Lower leg skin (tissue), 4 donors: Measurements from ENCODE around the gene SPOCK1. TPM values are rescaled to one million over a fixed set of nuclear protein-coding genes. Genes with fewer than 3 reads are reported as not detected.

Experiments used
- DNase-seq, 2 donors: peaks; one replicate each; pipeline ENCODE4 v3.0.0-alpha.2; 2019; ENCODE audit warnings: low spot score in 2 of 2
- H3K4me3 ChIP-seq: fragments of 200-600 bp; sonication (generic); 2 replicates; pipeline ENCODE4 v1.5.1; 2017; ENCODE audit warnings: mild to moderate bottlenecking, low read depth; ENCODE audit not compliant: poor library complexity, severe bottlenecking
- CTCF ChIP-seq, 3 donors: fragments of 450-650 bp; IDR thresholded peaks; one replicate each; pipeline ENCODE4 v1.5.1; 2016; ENCODE audit warnings: antibody characterized with exemption in 3 of 3, mild to moderate bottlenecking in 3 of 3, moderate library complexity in 2 of 3
- POLR2A ChIP-seq, 2 donors: fragments of 450-650 bp; IDR thresholded peaks; one replicate each; pipeline ENCODE4 v1.6.1; 2016 to 2017; ENCODE audit warnings: antibody characterized with exemption in 2 of 2, mild to moderate bottlenecking in 1 of 2, moderate library complexity in 1 of 2
- WGBS, 2 donors: methylation state at CpG; one replicate each; pipeline ENCODE4 v1.1.5; 2018; 5-methylcytosine and 5-hydroxymethylcytosine counted together
- intact Hi-C: fragments of 100-400 bp; cut with DNase I; formaldehyde crosslinking; loops from one replicate; pipeline ENCODE4 v1.15.0; 2023; ENCODE audit warnings: low total_unique reads
- total RNA-seq, 4 donors: library from RNA; depleted of rRNA; stranded (reverse); fragments of >200 nt; gene quantifications; one replicate each; pipeline ENCODE4 v1.1.0, GENCODE V29; 2016

SPOCK1 gene
- total RNA-seq, 4 donors from 2014 or later: 7.9 to 21.5 (median 11.7) TPM

GRCh38 chr5:137115152-137115551, 384.0 kb downstream of the SPOCK1 start:
- TF ChIP-seq POLR2A (IDR thresholded peaks at IDR 0.05) (no peak), CTCF (IDR thresholded peaks at IDR 0.05) (no peak)
- WGBS, 2 donors: 81 to 87% methylated on average over 6 of the region's 6 CpGs
- intact Hi-C loops: loop anchor here (10.0 kb wide), 1 partner anchor 1280 kb away; no protein-coding TSS in a partner anchor
- no peak for DNase-seq
- H3K4me3 ChIP-seq: no peak overlapping the region

- TF ChIP-seq POLR2A (IDR thresholded peaks at IDR 0.05) (no peak), CTCF (IDR thresholded peaks at IDR 0.05) (no peak)
- no peak overlapping the region for H3K4me3 ChIP-seq
- DNase-seq: no peak
- WGBS, 2 donors: 51 to 57% methylated on average over 2 of the region's 2 CpGs
- intact Hi-C loops: loop anchor here (10.0 kb wide), 1 partner anchor 1280 kb away; no protein-coding TSS in a partner anchor
Measured at GRCh38 chr5:137114529-137114928, 384.6 kb downstream of the SPOCK1 start.

GRCh38 chr5:137113939-137114338, 385.2 kb downstream of the SPOCK1 start:
- DNase-seq: no peak
- no peak overlapping the region for H3K4me3 ChIP-seq
- 67 to 76% methylated on average over 3 of the region's 3 CpGs for WGBS, 2 donors
- intact Hi-C loops: loop anchor here (10.0 kb wide), 1 partner anchor 1281 kb away; no protein-coding TSS in a partner anchor
- TF ChIP-seq CTCF (IDR thresholded peaks at IDR 0.05) (no peak), POLR2A (IDR thresholded peaks at IDR 0.05) (no peak)

GRCh38 chr5:137113161-137113560, 386.0 kb downstream of the SPOCK1 start:
- 67 to 68% methylated on average over 7 of the region's 7 CpGs for WGBS, 2 donors
- intact Hi-C loops: loop anchor here (10.0 kb wide), 1 partner anchor 1282 kb away; no protein-coding TSS in a partner anchor
- H3K4me3 ChIP-seq: no peak overlapping the region
- TF ChIP-seq POLR2A (IDR thresholded peaks at IDR 0.05) (no peak), CTCF (IDR thresholded peaks at IDR 0.05) (no peak)
- DNase-seq: no peak

- no peak overlapping the region for H3K4me3 ChIP-seq
- intact Hi-C loops: no loop called here
- TF ChIP-seq POLR2A (IDR thresholded peaks at IDR 0.05) (no peak), CTCF (IDR thresholded peaks at IDR 0.05) (no peak)
- WGBS, 2 donors: 69 to 77% methylated on average over 11 of the region's 11 CpGs
- no peak for DNase-seq
Measured at GRCh38 chr5:137105351-137106035, 393.6 kb downstream of the SPOCK1 start.
